A673 (cell line): ENCODE data around the gene ATG2B. TPM values are rescaled to one million over a fixed set of nuclear protein-coding genes. Genes with fewer than 3 reads are reported as not detected.

ENCODE experiments used
- BruUV-seq: library from RNA; stranded (reverse); fragments of 400-500 nt; replicated peaks from 2 replicates; lab custom pipeline; 2021; lab: Mats Ljungman, UMichigan
- CTCF ChIA-PET: fragments of 300-600 bp; sonication (Branson Sonifier 250); formaldehyde crosslinking; loops from one replicate; lab custom pipeline; 2022; ENCODE audit warnings: antibody characterized with exemption; lab: Charles Lee
- POLR2A ChIA-PET: fragments of 300-600 bp; sonication (Branson Sonifier 250); formaldehyde crosslinking; loops from one replicate; lab custom pipeline; 2022; ENCODE audit warnings: antibody characterized with exemption; ENCODE audit not compliant: low non-redundant PET; lab: Charles Lee
- DNase-seq: peaks from one replicate; pipeline ENCODE4 v3.0.0-alpha.2; 2015; ENCODE audit warnings: low spot score
- H3K27ac ChIP-seq: fragments of 200-600 bp; sonication (generic); 2 replicates; pipeline ENCODE4 v1.5.1; 2016; ENCODE audit warnings: mixed run types, low read depth, mild to moderate bottlenecking, mixed read lengths, antibody characterized with exemption, low read length; ENCODE audit not compliant: poor library complexity, severe bottlenecking
- H3K27me3 ChIP-seq: fragments of 200-600 bp; sonication (generic); replicated peaks from 2 replicates; pipeline ENCODE4 v1.6.1; 2017; ENCODE audit warnings: mixed run types, low read depth, mild to moderate bottlenecking, mixed read lengths, antibody characterized with exemption, low read length; ENCODE audit not compliant: insufficient read depth, poor library complexity
- H3K36me3 ChIP-seq: fragments of 200-600 bp; sonication (generic); 2 replicates; pipeline ENCODE4 v1.6.1; 2016; ENCODE audit warnings: mixed run types, mild to moderate bottlenecking, mixed read lengths, antibody characterized with exemption, low read length; ENCODE audit not compliant: insufficient read depth, poor library complexity, severe bottlenecking
- H3K4me1 ChIP-seq: fragments of 200-600 bp; sonication (generic); 2 replicates; pipeline ENCODE4 v1.6.1; 2017; ENCODE audit warnings: mixed run types, mild to moderate bottlenecking, mixed read lengths, antibody characterized with exemption, low read length; ENCODE audit not compliant: insufficient read depth, poor library complexity, severe bottlenecking
- H3K4me3 ChIP-seq: fragments of 200-600 bp; sonication (generic); 2 replicates; pipeline ENCODE4 v1.5.1; 2016; ENCODE audit warnings: low read depth, mixed run types, mild to moderate bottlenecking, mixed read lengths, low read length; ENCODE audit not compliant: poor library complexity, severe bottlenecking
- H3K9me3 ChIP-seq: fragments of 200-600 bp; sonication (generic); 2 replicates; pipeline ENCODE4 v1.6.1; 2016; ENCODE audit warnings: mixed run types, low read depth, mild to moderate bottlenecking, mixed read lengths, antibody characterized with exemption, low read length; ENCODE audit not compliant: poor library complexity, severe bottlenecking
- CTCF ChIP-seq: fragments of 300-800, 200-600 bp; sonication (generic); conservative IDR thresholded peaks from 2 replicates; pipeline ENCODE4 v1.5.1; 2017; ENCODE audit warnings: low read depth, mild to moderate bottlenecking, antibody characterized with exemption, low read length, moderate library complexity, mixed read lengths
- EZH2 ChIP-seq: fragments of 200-600 bp; sonication (generic); IDR thresholded peaks from 2 replicates; pipeline ENCODE4 v1.6.1; 2017; ENCODE audit warnings: borderline replicate concordance, low read depth, mild to moderate bottlenecking, mixed read lengths, antibody characterized with exemption, low read length; ENCODE audit not compliant: poor library complexity, severe bottlenecking
- intact Hi-C: fragments of 100-400 bp; cut with micrococcal nuclease; formaldehyde crosslinking; loops from one replicate; pipeline ENCODE4 v1.10.0; 2022; ENCODE audit not compliant: unreplicated experiment
- total RNA-seq: library from RNA; stranded (reverse); gene quantifications from 2 replicates; pipeline ENCODE4 v1.2.3, GENCODE V29; 2021

Gene ATG2B
- total RNA-seq, 1 experiment from 2014 or later = 22.7 TPM

- Histone ChIP-seq H3K4me3 (no peak overlapping the region), H3K4me1 (peaks cover 11% of the 10 kb centered on the region), H3K36me3 (no peaks in the 10 kb centered on the region), H3K27me3 (peaks cover 7% of the 10 kb centered on the region), H3K27ac (no peak overlapping the region), H3K9me3 (no peaks in the 10 kb centered on the region)
- no TSS peak for BruUV-seq
- TF ChIP-seq CTCF = no peak
- no peak for TF ChIP-seq EZH2
- ChIA-PET POLR2A (no interaction called here), CTCF (no interaction called here)
- no peak for DNase-seq
- intact Hi-C loops = no loop called here
Observed at GRCh38 chr14:96261053-96261452, 102.1 kb downstream of the ATG2B start.

GRCh38 chr14:96260341-96260821, 102.8 kb downstream of the ATG2B start:
- H3K27me3 ChIP-seq = peaks cover 8% of the 10 kb centered on the region
- ChIA-PET CTCF (no interaction called here), POLR2A (no interaction called here)
- no TSS peak for BruUV-seq
- H3K9me3 ChIP-seq = no peaks in the 10 kb centered on the region
- no peak overlapping the region for H3K27ac ChIP-seq
- DNase-seq = no peak
- intact Hi-C loops = no loop called here
- H3K4me1 ChIP-seq = peaks cover 5% of the 10 kb centered on the region
- TF ChIP-seq CTCF (no peak), EZH2 (no peak)
- no peaks in the 10 kb centered on the region for H3K36me3 ChIP-seq
- no peak overlapping the region for H3K4me3 ChIP-seq

- ChIA-PET CTCF (no interaction called here), POLR2A (no interaction called here)
- no peak overlapping the region for H3K4me3 ChIP-seq
- no peak for DNase-seq
- H3K27ac ChIP-seq = no peak overlapping the region
- peaks cover 8% of the 10 kb centered on the region for H3K27me3 ChIP-seq
- no peaks in the 10 kb centered on the region for H3K4me1 ChIP-seq
- BruUV-seq = no TSS peak
- no peaks in the 10 kb centered on the region for H3K9me3 ChIP-seq
- TF ChIP-seq CTCF = no peak
- TF ChIP-seq EZH2 = no peak
- no peaks in the 10 kb centered on the region for H3K36me3 ChIP-seq
- intact Hi-C loops = no loop called here
Observed at GRCh38 chr14:96257900-96258299, 105.2 kb downstream of the ATG2B start.
